Skin of body (tissue), 2 donors: ENCODE data around the gene CHRND. TPM values are rescaled to one million over a fixed set of nuclear protein-coding genes. Genes with fewer than 3 reads are reported as not detected.
"Not testable (repeated sequence)": the region's sequence is repeated elsewhere in the genome, so short reads cannot be mapped to it uniquely, and the experiment has no call there.

Experiments used
- DNase-seq: peaks from one replicate; lab custom pipeline; 2025; lab: John Stamatoyannopoulos, UW
- total RNA-seq: library from RNA; depleted of rRNA; stranded (reverse); fragments of >200 nt; gene quantifications from one replicate; pipeline ENCODE4 v1.2.3, GENCODE V29; 2014

The CHRND gene
- total RNA-seq, 1 donor from 2014 or later: 2.4 TPM

DNA sequence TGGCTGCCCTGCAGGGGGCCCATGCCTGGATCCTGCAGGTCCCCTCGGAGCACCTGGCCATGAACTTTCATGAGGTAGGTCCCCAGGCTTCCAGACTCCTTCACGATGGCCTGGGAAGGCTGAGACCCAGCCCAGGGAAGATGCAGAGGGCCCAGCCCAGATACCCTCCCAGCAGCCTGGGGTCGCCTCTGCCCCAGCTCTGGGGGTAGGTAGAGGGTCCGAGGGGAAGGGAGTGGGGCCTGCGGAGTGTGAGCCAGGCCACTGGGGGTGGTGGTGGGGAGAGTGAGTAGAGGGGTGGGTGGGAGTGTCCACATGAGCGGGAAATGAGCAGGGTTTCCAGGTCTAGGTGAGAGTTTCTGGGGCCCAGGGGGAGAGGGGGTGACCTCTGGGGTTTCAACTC lies 1.2 kb upstream of the CHRND start:
- DNase-seq: no peak

DNA sequence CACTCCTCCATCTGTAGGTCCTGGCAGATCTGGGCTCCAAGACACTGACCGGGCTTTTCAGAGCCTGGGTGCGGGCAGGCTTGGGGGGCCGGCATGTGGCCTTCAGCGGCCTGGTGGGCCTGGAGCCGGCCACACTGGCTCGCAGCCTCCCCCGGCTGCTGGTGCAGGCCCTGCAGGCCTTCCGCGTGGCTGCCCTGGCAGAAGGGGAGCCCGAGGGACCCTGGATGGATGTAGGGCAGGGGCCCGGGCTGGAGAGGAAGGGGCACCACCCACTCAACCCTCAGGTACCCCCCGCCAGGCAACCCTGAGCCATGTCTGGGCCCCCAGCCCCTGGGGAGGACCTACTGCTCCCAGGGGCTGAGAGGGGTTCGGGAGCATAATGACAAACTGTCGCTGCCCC lies 761 bp upstream of the CHRND start:
- DNase-seq: no peak

DNA sequence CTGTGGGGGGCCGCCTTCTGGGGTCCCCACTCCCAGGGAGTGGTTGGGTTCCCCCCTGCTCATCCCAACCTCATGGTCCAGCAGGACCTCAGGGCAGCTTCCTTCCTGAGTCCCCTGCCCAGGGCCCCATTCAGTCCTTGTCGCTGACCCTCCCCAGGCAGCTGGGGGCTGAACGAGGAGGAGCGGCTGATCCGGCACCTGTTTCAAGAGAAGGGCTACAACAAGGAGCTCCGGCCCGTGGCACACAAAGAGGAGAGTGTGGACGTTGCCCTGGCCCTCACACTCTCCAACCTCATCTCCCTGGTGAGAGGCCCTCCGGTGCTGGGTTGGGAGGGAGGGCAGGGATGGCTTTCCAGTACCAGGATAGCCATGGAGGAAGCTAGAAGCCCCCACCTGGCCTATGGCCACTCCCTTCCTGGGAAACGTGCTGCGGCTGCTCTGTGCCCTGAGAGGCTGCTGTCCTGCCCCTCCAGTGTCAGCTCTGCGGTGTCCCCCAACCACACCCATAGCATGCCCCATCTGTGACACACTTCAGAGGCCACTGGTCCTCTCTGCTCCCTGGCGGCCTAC lies 497 bp downstream of the CHRND start:
- DNase-seq: no peak

DNA sequence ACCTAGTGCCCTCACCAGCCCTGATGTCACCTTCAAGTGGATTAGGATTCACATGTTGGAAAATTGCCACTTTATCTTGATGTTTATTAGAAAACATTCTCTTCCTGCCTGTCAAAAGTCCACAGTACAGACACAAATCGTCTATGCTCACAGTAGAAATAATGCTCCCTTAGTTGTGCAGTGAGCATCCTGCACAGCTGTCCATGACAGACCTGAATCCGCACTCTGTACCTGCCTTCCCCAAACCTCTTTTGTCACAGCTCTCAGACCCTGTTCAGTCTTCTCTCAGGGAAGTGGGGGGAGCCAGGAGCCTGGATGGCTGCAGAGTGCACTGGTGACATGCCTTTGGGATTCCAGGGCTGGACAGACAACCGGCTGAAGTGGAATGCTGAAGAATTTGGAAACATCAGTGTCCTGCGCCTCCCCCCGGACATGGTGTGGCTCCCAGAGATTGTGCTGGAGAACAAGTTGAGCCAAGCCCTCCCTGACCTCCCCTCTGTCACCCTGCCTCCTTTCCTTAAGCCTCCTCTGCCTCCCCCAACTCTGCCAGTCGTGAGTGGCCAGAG lies 2.0 kb downstream of the CHRND start:
- no peak for DNase-seq

DNA sequence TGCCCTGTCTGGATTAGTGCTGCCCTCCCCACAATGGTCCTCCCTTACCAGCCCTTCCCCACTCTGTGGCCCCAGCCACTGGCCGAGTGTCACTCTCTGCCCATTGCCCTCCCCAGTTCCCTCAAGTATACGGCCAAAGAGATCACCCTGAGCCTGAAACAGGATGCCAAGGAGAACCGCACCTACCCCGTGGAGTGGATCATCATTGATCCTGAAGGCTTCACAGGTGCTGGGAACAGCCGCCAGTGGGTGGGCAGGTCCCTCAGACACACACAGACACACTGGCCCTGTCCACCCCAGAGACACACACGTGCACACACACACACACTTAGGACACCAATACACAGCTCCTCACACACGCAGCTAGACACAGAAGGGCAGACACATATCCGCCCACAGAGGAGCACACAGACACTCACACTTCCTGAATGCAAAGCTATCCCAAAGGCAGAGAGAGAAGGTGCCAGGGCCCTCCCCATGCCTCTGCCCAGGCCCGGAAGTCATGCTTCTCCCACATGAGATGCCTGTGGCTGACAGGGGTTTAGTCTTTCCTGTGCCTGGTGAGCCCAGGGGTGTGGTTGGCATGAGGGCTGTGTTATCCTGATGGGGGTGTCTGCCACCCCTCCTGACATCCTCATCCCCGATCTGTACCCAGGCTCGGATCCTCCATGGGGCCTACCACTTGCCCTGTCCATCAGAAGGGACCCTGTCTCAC lies 2.9 kb downstream of the CHRND start:
- no peak for DNase-seq

DNA sequence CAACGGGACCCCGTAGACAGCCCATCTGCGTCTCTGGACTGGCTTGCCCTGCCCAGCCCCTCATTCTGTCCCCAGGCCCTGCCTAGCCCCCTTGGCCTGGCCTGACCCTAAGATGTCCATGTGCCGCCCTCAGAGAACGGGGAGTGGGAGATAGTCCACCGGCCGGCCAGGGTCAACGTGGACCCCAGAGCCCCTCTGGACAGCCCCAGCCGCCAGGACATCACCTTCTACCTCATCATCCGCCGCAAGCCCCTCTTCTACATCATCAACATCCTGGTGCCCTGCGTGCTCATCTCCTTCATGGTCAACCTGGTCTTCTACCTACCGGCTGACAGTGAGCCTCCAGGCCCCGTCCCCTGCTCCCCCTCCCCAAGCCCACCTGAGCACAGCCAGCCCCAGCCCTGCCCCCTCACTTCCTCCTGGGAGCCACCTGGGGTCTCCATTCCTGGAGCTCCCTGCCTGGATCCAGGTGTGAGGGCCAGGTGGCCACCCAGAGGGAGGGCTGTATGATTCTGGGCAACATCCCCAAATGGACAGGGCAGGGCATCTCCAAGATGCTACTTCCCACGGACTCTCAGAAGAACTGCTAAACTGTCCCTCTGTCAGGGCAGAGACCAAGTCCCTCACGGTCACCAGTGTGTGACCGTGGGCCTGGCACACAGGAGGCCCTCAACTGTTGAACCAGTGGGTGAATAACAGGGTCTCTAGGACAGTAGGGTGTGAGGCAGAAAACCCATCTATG lies 4.0 kb downstream of the CHRND start:
- DNase-seq: no peak

DNA sequence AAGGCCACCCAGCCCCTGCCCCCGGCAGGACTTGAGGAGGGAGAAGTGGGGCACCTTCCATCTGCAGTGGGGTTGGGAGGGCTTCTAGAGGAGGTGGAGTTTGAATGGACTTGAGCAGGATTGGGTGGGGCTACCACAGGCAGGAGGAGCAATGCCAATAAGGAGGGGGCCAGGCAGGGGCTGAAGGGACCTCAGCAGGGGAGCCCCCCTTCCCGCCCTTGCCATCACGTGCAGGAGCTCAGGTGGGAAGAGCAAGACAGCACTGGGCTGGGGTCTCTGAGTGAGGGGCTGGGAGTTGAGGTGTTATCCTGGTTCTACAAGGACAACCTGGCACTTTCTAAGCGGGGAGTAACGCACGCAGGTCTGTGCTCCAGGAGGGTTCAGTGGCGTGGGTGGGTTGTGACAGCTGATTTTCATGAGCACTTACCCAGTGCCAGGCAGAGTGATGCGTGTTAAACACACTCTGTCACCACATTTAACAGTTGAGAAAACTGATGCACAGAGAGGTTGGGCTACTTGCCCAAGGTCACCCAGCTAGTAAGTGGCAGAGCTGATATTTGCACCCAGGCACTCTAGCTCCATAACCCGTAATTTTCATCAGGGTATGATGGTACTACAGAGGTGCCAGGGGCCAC lies 4.8 kb downstream of the CHRND start:
- DNase-seq: no peak

DNA sequence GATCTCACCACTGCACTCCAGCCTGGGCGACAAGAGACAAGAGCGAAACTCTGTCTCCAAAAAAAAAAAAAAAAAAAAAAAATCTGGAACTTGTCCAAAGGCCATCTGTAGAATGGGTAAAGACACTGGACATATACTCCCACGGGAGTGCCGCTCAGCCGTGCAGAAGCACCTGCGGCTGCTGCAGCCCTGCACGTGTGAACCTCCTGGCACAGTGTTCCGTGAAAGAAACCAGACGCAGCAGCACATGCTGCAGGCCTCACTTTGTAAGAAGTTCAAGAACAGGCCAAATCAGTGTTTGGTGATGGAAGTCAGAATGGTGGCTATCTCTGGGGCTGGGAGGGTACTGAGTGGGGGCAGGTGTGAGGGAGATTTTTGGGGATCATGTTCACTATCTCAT lies 6.5 kb downstream of the CHRND start:
- DNase-seq: no peak

DNA sequence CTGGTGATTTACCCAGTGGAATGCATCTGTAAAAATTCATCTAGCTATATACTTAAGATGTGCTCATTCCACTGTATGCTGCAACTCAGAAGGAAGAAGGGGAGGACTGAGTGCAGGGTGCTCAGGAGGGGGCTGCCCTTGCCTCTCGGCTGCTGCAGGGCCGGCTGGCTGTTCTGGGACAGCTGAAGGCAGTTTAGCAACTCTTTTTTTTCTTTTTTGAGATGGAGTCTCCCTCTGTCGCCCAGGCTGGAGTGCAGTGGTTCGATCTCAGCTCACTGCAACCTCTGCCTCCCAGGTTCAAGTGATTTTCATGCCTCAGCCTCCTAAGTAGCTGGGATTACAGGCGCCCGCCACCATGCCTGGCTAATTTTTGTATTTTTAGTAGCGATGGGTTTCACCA lies 6.9 kb downstream of the CHRND start:
- DNase-seq: not testable (repeated sequence)

DNA sequence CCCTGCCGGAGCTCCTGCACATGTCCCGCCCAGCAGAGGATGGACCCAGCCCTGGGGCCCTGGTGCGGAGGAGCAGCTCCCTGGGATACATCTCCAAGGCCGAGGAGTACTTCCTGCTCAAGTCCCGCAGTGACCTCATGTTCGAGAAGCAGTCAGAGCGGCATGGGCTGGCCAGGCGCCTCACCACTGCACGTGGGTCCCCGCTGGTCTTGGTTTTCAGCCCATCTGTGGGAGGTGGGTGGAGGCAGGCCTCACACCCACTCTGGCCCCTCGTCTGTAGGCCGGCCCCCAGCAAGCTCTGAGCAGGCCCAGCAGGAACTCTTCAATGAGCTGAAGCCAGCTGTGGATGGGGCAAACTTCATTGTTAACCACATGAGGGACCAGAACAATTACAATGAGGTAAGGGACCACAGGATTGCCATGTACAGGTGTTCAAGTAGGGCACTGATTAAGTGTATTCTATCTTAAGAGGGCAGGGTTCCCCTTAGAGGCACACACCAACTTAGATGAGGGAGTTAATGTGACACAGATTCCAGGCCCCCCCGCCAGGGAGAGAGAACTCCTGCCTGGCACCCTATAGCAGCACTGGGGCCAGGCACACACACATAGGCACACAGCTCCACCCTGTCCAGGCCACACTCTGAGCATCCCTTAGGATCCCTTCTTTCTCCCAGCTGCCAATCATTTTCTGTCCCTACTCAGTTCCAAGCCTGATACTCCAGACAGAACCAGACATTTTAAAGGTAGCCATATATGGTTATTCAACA lies 8.2 kb downstream of the CHRND start:
- DNase-seq: no peak

DNA sequence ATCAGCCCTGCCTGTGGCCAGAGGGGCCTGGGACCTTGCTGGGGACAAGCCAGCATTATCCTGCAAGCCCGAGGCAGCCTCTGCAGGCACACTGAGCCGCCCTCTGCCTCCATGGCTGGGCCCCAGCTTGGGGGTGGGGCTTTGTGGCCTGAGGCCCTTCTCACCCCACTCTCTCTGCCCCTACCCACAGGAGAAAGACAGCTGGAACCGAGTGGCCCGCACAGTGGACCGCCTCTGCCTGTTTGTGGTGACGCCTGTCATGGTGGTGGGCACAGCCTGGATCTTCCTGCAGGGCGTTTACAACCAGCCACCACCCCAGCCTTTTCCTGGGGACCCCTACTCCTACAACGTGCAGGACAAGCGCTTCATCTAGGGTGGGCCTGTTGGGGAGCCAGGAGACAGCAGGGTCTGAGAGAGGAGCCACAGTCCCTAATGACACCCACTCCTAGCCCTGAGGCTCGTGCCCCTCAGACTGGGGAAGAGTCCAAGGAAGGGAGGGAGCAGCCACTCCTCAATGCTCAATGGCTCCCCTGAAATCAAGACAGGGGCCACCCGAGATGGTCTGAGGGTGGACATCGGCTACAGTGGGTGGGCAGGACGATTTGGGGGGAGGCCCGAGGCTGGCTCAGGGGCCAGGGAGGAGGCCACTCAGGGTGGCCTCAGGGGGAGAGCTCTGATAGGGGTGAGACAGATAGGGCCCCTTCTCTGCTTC lies 9.1 kb downstream of the CHRND start:
- no peak for DNase-seq

DNA sequence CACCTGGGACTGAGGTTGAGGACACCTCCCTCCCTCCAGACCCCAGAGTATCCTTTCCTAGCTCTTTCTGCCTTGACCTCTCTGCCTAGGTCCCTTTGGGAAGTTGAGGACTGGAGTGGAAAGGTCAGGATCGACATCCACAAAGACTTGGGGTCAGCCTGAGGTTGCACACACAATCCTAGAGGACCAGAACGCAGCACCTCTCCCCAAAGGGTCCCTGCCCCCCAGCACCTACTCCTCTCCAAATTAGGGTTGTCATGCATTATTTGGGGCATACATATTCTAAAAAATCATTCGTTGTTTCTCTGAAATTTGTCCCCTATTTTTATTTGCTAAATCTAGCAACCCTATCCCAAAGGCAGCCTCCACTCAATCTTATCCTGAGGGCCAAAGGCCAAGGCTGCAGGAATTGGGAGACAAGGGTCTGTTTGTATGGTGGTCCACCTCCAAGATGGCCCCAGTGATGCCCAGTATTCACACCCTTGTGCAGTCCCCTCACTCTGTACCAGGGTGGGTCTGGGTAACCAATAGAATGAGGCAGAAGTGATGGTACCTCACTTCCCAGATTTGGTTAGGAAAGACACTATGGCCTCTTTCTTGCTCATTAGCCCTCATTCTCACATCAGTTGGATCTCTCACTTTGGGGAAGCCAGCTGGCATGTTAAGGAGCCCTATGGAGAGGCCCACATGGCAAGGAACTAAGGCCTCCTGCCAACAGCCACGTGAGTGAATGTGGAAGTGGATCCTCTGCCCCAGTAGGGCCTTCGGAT lies 10.0 kb downstream of the CHRND start:
- DNase-seq: no peak

DNA sequence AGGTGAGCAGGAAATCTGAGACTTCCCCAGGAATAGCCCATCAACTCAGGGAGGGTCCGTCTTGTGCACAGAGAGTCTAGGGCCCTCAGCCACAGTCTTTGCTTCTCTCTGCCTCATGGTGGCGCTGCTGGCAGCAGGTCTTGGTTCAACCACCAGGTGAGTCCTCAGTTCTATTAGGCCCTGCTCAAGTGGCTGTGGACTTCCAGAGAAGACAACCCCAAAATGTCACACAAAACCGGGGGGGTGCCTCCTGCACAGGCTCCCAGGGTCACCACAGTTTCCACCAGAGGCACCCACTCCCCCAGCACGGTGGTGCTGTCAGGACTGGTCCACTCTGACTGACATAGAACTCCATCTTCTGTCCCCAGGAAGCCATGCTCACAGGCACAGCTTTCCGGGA lies 11.1 kb downstream of the CHRND start:
- no peak for DNase-seq

DNA sequence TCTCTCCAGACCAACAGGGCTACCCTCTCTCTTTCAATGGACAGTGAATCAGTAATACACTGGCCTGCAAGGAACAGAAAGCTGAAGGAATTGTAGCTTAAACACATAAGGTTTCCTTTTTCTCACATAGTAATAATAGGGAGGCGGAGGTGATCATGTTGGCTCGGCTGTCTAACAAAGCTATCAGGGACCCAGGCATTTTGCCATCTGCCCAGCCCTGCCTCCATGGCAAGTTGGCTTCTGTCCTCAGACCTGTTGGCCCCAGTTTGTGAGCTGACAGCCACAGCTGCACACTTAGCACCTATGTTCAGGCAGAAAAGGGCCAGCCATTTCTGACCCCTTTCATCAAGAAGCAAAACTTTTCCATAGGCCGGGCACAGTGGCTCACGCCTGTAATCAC lies 11.5 kb downstream of the CHRND start:
- DNase-seq: no peak

DNA sequence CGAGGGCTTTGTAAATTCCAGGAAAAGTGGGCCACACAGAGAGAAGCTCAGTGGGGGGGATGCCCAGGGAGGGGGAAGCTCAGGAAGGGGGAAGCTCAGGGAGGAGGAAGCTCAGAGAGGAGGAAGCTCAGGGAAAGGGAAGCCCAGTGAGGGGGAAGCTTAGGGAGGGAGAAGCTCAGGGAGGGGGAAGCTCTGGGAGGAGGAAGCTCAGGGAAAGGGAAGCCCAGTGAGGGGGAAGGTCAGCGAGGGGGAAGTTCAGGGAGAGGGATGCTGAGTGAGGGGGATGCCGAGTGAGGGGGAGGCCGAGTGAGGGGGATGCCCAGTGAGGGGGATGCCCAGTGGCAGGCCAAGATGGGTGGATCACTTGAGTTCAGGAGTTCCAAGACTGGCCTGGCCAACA lies 12.7 kb downstream of the CHRND start:
- DNase-seq: no peak

DNA sequence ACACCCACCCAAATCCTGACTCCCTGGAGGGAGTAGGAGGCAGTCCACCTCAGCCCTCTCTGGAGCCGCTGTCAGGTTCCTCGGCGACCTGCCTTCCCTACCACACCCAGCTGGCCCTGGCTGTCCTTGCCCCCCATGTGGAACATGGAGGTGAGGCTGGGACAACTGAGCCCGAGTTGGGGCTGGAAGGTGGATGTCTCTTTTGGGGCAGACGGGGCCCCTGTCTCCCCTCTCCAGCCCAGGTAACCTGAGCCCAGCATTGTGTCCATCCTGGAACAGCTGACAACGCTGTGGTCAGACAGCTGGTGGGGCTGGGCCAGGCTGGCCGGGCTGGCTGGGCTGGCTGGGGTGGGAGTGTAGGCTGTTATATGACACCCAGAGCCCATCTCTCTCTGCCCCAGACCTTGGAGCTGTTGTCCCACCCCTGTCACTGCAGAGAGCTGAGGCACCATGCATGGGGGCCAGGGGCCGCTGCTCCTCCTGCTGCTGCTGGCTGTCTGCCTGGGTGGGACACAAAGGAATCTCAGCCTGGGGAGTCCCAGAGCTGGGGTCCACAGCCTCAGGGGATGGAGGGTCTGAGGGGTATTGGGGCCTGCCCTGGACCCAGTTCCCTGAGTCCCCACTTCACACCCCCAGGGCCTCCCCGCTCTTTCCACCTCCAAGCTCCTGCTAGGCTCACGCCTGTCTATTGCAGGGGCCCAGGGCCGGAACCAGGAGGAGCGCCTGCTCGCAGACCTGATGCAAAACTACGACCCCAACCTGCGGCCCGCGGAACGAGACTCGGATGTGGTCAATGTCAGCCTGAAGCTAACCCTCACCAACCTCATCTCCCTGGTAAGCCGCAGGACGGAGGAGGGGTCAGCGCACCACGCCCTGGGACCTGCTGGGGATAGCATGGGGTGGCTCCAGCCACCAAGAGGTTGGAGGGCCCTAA lies 13.6 kb downstream of the CHRND start, which contains the start of gene CHRNG:
CHRNG (plus strand) TSS at position 395 of the 934 bp plus-strand sequence; CDS start at position 451, 56 bp downstream.
- DNase-seq: no peak

DNA sequence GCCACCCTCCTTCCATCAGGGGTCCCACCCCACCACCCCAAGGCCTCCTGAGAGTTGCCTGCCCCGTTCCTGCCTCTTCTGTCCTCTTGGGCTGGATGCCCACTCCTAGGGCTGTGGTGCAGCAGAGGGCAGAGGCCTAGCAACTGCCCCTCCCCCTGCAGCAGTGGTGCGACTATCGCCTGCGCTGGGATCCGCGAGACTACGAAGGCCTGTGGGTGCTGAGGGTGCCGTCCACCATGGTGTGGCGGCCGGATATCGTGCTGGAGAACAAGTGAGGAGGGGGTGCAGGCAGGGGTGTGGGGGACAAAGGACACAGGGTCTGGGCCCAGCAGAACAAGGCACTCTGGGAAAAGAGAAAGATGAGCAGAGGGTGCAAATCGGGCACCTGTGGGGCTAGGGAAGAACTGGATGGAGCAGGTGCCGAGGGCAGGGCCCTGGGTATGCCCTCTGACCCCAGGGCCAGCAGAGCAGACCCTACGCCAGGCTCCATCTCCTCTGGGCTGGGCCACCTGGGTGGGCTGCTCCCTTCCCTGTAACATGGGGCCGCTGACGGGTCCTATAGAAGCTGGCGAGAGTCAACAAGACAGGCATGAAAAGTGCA lies 14.6 kb downstream of the CHRND start:
- no peak for DNase-seq
